WTC11 (cell line): ENCODE measurements around the gene SCUBE1. TPM values are rescaled to one million over a fixed set of nuclear protein-coding genes. Genes with fewer than 3 reads are reported as not detected.

ENCODE experiments used
- ATAC-seq: fragments of 200-7000 bp; cut with Tn5 transposase; 2 replicates; pipeline ENCODE4 v1.10.0; 2021; ENCODE audit warnings: mild to moderate bottlenecking, moderate library complexity
- CTCF ChIA-PET: fragments of 300-600 bp; sonication (Branson Sonifier 250); formaldehyde crosslinking; loops from one replicate; lab custom pipeline; 2021; ENCODE audit warnings: antibody characterized with exemption; lab: Charles Lee
- POLR2A ChIA-PET: fragments of 350-600 bp; sonication (Branson Sonifier 250); formaldehyde crosslinking; loops from one replicate; lab custom pipeline; 2021; ENCODE audit warnings: antibody characterized with exemption; lab: Charles Lee
- DNase-seq: peaks from one replicate; pipeline ENCODE4 v3.0.0; 2021; ENCODE audit warnings: low spot score
- H3K27ac Mint-ChIP-seq: 2 replicates; pipeline ENCODE4 v1.8.0; 2021; ENCODE audit warnings: mixed read lengths
- H3K27me3 Mint-ChIP-seq: 2 replicates; pipeline ENCODE4 v1.8.0; 2021; ENCODE audit warnings: low read depth, mild to moderate bottlenecking, moderate library complexity, mixed read lengths
- H3K36me3 Mint-ChIP-seq: 2 replicates; pipeline ENCODE4 v1.8.0; 2021; ENCODE audit warnings: mixed read lengths
- H3K4me1 Mint-ChIP-seq: 2 replicates; pipeline ENCODE4 v1.8.0; 2022; ENCODE audit warnings: mixed read lengths
- H3K4me3 Mint-ChIP-seq: 2 replicates; pipeline ENCODE4 v1.8.0; 2021; ENCODE audit warnings: mild to moderate bottlenecking, moderate library complexity, mixed read lengths
- H3K9me3 Mint-ChIP-seq: 2 replicates; pipeline ENCODE4 v1.8.0; 2021; ENCODE audit warnings: mixed read lengths
- FOXK1 ChIP-seq: sonication (generic); formaldehyde crosslinking; IDR thresholded peaks from 2 replicates; pipeline ENCODE4 v1.8.0; 2022; ENCODE audit warnings: mild to moderate bottlenecking, moderate library complexity, missing genetic modification reagents
- GRHL2 ChIP-seq: fragments of 250-450 bp; sonication (Bioruptor Pico); IDR thresholded peaks from 2 replicates; pipeline ENCODE4 v1.8.0; 2022; ENCODE audit warnings: mild to moderate bottlenecking, moderate library complexity; ENCODE audit not compliant: insufficient replicate concordance, severe bottlenecking
- JUN ChIP-seq: sonication (generic); formaldehyde crosslinking; IDR thresholded peaks from 2 replicates; pipeline ENCODE4 v1.8.0; 2023; ENCODE audit warnings: mild to moderate bottlenecking, missing genetic modification reagents
- NR1H2 ChIP-seq: sonication (generic); formaldehyde crosslinking; IDR thresholded peaks from 2 replicates; pipeline ENCODE4 v1.9.0; 2021; ENCODE audit warnings: mild to moderate bottlenecking, moderate library complexity, missing genetic modification reagents
- OVOL2 ChIP-seq: fragments of 250-450 bp; sonication (Bioruptor Pico); IDR thresholded peaks from 2 replicates; pipeline ENCODE4 v1.9.0; 2021; ENCODE audit warnings: mild to moderate bottlenecking, borderline replicate concordance
- PRRX2 ChIP-seq: fragments of 250-450 bp; sonication (Bioruptor Pico); IDR thresholded peaks from 2 replicates; pipeline ENCODE4 v1.8.0; 2021; ENCODE audit warnings: mild to moderate bottlenecking
- RORB ChIP-seq: fragments of 250-450 bp; sonication (Bioruptor Pico); IDR thresholded peaks from 2 replicates; pipeline ENCODE4 v1.9.0; 2021; ENCODE audit warnings: mild to moderate bottlenecking
- ZNF138 ChIP-seq: sonication (generic); formaldehyde crosslinking; conservative IDR thresholded peaks from 2 replicates; pipeline ENCODE4 v1.8.1; 2022; ENCODE audit warnings: mild to moderate bottlenecking, moderate library complexity, missing genetic modification reagents
- ZNF219 ChIP-seq: sonication (generic); formaldehyde crosslinking; IDR thresholded peaks from 2 replicates; pipeline ENCODE4 v1.8.0; 2023; ENCODE audit warnings: missing genetic modification reagents, mild to moderate bottlenecking, borderline replicate concordance
- ZNF232 ChIP-seq: sonication (generic); formaldehyde crosslinking; IDR thresholded peaks from 2 replicates; pipeline ENCODE4 v1.8.0; 2022; ENCODE audit warnings: mild to moderate bottlenecking, missing genetic modification reagents
- ZNF396 ChIP-seq: fragments of 250-450 bp; sonication (Bioruptor Pico); IDR thresholded peaks from 2 replicates; pipeline ENCODE4 v1.8.0; 2021; ENCODE audit warnings: mild to moderate bottlenecking, moderate library complexity, borderline replicate concordance
- ZNF423 ChIP-seq: fragments of 250-450 bp; sonication (Bioruptor Pico); IDR thresholded peaks from 2 replicates; pipeline ENCODE4 v2.1.2; 2022; ENCODE audit warnings: mild to moderate bottlenecking, moderate library complexity
- ZNF671 ChIP-seq: fragments of 250-450 bp; sonication (Bioruptor Pico); IDR thresholded peaks from 2 replicates; pipeline ENCODE4 v1.8.0; 2021; ENCODE audit warnings: mild to moderate bottlenecking
- total RNA-seq: library from RNA; stranded (reverse); gene quantifications from 3 replicates; pipeline ENCODE4 v1.2.3, GENCODE V29; 2021
- TF ChIP-seq, protein P1 (sequence below): fragments of 250-450 bp; sonication (Bioruptor Pico); IDR thresholded peaks from 2 replicates; pipeline ENCODE4 v1.9.0; 2021; ENCODE audit warnings: moderate library complexity, mild to moderate bottlenecking, inconsistent platforms, borderline replicate concordance
- TF ChIP-seq, protein P2 (sequence below): sonication (generic); formaldehyde crosslinking; IDR thresholded peaks from 2 replicates; pipeline ENCODE4 v1.8.0; 2023; ENCODE audit warnings: mild to moderate bottlenecking, missing genetic modification reagents
- TF ChIP-seq, protein P3 (sequence below): sonication (generic); formaldehyde crosslinking; conservative IDR thresholded peaks from 2 replicates; pipeline ENCODE4 v1.8.1; 2022; ENCODE audit warnings: mild to moderate bottlenecking, missing genetic modification reagents
- TF ChIP-seq, protein P4 (sequence below): sonication (generic); formaldehyde crosslinking; IDR thresholded peaks from 2 replicates; pipeline ENCODE4 v1.8.1; 2023; ENCODE audit warnings: mild to moderate bottlenecking, missing genetic modification reagents, borderline replicate concordance
- TF ChIP-seq, protein P5 (sequence below): sonication (generic); formaldehyde crosslinking; IDR thresholded peaks from 2 replicates; pipeline ENCODE4 v1.8.1; 2022; ENCODE audit warnings: mild to moderate bottlenecking, missing genetic modification reagents, moderate library complexity, borderline replicate concordance
- TF ChIP-seq, protein P6 (sequence below): sonication (generic); formaldehyde crosslinking; IDR thresholded peaks from 2 replicates; pipeline ENCODE4 v1.8.1; 2023; ENCODE audit warnings: mild to moderate bottlenecking, missing genetic modification reagents, moderate library complexity
- TF ChIP-seq, protein P7 (sequence below): sonication (generic); formaldehyde crosslinking; conservative IDR thresholded peaks from 2 replicates; pipeline ENCODE4 v1.8.1; 2023; ENCODE audit warnings: mild to moderate bottlenecking, low read depth, missing genetic modification reagents, moderate library complexity

SCUBE1 gene
- total RNA-seq, 1 experiment from 2014 or later = 6.9 TPM

DNA sequence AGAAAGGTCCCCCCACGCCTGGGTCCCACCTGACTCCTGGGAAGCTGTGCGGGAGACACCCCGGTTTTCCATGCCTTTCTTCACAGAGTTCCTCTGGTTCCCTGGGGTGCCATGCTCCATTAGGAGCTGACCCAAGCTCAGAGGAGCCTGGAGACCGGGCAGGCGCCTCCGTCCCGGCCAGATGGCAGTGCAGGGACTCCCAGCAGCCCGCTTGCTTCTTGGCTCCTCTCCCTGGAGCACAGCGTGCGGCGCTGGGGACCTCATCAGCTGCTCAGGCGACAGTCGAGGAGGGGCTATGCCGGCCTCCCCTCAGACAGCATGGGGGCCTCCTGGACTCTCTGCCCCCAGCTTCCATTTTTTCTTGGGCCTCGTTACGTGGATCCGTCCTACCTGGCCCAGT lies 143.1 kb downstream of the SCUBE1 start (continued):
- TF ChIP-seq, protein P1, sequence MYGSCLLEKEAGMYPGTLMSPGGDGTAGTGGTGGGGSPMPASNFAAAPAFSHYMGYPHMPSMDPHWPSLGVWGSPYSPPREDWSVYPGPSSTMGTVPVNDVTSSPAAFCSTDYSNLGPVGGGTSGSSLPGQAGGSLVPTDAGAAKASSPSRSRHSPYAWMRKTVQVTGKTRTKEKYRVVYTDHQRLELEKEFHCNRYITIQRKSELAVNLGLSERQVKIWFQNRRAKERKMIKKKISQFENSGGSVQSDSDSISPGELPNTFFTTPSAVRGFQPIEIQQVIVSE (CRISPR knock-in tag) = no peak
- no peak for TF ChIP-seq FOXK1 (CRISPR knock-in tag)
- TF ChIP-seq, all 79 proteins: peak for 0

DNA sequence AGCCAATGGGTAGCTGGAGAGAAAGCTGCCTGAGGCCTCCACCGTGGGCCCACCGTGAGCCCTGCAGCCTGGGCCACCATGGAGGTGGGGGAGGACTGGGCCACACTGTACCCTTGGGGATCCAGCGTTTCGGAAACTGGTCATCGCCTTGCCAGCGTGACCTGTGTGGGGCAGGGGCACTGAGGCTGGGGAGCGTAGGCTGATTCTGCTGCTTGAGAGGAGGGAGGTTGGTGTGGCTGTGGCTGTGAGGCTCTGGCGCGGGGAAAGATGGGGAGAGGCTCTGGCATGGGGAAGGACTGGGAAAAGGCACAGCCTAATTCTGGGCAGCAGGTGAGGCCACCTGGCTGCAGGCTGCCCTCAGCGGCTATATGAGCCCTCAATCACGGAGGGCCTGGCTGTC lies 143.6 kb downstream of the SCUBE1 start:
- H3K4me3 Mint-ChIP-seq = no peak overlapping the region
- POLR2A ChIA-PET = no interaction called here
- ATAC-seq = no peak
- DNase-seq = no peak
- H3K9me3 Mint-ChIP-seq = no peaks in the 10 kb centered on the region
- CTCF ChIA-PET = interaction anchor here (1.1 to 2.6 kb wide), 4 partner anchors 12 to 144 kb away, joined by 4 to 16 read pairs (median 9); partner anchors contain the start of genes SCUBE1 and TTLL12
- H3K27me3 Mint-ChIP-seq = no peaks in the 10 kb centered on the region; the same call in 1 of the 2 replicates
- no peaks in the 10 kb centered on the region for H3K36me3 Mint-ChIP-seq
- H3K4me1 Mint-ChIP-seq = peaks cover 9% of the 10 kb centered on the region
- H3K27ac Mint-ChIP-seq = no peak overlapping the region
- TF ChIP-seq, protein P2, sequence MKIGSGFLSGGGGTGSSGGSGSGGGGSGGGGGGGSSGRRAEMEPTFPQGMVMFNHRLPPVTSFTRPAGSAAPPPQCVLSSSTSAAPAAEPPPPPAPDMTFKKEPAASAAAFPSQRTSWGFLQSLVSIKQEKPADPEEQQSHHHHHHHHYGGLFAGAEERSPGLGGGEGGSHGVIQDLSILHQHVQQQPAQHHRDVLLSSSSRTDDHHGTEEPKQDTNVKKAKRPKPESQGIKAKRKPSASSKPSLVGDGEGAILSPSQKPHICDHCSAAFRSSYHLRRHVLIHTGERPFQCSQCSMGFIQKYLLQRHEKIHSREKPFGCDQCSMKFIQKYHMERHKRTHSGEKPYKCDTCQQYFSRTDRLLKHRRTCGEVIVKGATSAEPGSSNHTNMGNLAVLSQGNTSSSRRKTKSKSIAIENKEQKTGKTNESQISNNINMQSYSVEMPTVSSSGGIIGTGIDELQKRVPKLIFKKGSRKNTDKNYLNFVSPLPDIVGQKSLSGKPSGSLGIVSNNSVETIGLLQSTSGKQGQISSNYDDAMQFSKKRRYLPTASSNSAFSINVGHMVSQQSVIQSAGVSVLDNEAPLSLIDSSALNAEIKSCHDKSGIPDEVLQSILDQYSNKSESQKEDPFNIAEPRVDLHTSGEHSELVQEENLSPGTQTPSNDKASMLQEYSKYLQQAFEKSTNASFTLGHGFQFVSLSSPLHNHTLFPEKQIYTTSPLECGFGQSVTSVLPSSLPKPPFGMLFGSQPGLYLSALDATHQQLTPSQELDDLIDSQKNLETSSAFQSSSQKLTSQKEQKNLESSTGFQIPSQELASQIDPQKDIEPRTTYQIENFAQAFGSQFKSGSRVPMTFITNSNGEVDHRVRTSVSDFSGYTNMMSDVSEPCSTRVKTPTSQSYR (CRISPR knock-in tag) = no peak
- TF ChIP-seq ZNF423 (no peak), ZNF138 (no peak), ZNF219 (CRISPR knock-in tag) (no peak), ZNF671 (no peak), RORB (CRISPR knock-in tag) (no peak), JUN (CRISPR knock-in tag) (no peak), GRHL2 (CRISPR knock-in tag) (no peak), NR1H2 (CRISPR knock-in tag) (no peak), PRRX2 (CRISPR knock-in tag) (no peak), OVOL2 (CRISPR knock-in tag) (no peak), ZNF232 (CRISPR knock-in tag) (no peak), ZNF396 (CRISPR knock-in tag) (no peak)
- TF ChIP-seq, protein P1 (CRISPR knock-in tag) = no peak
- TF ChIP-seq, protein P3, sequence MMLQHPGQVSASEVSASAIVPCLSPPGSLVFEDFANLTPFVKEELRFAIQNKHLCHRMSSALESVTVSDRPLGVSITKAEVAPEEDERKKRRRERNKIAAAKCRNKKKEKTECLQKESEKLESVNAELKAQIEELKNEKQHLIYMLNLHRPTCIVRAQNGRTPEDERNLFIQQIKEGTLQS (CRISPR knock-in tag) = no peak
- TF ChIP-seq, protein P4, sequence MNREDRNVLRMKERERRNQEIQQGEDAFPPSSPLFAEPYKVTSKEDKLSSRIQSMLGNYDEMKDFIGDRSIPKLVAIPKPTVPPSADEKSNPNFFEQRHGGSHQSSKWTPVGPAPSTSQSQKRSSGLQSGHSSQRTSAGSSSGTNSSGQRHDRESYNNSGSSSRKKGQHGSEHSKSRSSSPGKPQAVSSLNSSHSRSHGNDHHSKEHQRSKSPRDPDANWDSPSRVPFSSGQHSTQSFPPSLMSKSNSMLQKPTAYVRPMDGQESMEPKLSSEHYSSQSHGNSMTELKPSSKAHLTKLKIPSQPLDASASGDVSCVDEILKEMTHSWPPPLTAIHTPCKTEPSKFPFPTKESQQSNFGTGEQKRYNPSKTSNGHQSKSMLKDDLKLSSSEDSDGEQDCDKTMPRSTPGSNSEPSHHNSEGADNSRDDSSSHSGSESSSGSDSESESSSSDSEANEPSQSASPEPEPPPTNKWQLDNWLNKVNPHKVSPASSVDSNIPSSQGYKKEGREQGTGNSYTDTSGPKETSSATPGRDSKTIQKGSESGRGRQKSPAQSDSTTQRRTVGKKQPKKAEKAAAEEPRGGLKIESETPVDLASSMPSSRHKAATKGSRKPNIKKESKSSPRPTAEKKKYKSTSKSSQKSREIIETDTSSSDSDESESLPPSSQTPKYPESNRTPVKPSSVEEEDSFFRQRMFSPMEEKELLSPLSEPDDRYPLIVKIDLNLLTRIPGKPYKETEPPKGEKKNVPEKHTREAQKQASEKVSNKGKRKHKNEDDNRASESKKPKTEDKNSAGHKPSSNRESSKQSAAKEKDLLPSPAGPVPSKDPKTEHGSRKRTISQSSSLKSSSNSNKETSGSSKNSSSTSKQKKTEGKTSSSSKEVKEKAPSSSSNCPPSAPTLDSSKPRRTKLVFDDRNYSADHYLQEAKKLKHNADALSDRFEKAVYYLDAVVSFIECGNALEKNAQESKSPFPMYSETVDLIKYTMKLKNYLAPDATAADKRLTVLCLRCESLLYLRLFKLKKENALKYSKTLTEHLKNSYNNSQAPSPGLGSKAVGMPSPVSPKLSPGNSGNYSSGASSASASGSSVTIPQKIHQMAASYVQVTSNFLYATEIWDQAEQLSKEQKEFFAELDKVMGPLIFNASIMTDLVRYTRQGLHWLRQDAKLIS = no peak
- TF ChIP-seq, protein P5, sequence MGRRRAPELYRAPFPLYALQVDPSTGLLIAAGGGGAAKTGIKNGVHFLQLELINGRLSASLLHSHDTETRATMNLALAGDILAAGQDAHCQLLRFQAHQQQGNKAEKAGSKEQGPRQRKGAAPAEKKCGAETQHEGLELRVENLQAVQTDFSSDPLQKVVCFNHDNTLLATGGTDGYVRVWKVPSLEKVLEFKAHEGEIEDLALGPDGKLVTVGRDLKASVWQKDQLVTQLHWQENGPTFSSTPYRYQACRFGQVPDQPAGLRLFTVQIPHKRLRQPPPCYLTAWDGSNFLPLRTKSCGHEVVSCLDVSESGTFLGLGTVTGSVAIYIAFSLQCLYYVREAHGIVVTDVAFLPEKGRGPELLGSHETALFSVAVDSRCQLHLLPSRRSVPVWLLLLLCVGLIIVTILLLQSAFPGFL (CRISPR knock-in tag) = no peak
- TF ChIP-seq, protein P6, sequence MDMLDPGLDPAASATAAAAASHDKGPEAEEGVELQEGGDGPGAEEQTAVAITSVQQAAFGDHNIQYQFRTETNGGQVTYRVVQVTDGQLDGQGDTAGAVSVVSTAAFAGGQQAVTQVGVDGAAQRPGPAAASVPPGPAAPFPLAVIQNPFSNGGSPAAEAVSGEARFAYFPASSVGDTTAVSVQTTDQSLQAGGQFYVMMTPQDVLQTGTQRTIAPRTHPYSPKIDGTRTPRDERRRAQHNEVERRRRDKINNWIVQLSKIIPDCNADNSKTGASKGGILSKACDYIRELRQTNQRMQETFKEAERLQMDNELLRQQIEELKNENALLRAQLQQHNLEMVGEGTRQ = no peak
- TF ChIP-seq, protein P7, sequence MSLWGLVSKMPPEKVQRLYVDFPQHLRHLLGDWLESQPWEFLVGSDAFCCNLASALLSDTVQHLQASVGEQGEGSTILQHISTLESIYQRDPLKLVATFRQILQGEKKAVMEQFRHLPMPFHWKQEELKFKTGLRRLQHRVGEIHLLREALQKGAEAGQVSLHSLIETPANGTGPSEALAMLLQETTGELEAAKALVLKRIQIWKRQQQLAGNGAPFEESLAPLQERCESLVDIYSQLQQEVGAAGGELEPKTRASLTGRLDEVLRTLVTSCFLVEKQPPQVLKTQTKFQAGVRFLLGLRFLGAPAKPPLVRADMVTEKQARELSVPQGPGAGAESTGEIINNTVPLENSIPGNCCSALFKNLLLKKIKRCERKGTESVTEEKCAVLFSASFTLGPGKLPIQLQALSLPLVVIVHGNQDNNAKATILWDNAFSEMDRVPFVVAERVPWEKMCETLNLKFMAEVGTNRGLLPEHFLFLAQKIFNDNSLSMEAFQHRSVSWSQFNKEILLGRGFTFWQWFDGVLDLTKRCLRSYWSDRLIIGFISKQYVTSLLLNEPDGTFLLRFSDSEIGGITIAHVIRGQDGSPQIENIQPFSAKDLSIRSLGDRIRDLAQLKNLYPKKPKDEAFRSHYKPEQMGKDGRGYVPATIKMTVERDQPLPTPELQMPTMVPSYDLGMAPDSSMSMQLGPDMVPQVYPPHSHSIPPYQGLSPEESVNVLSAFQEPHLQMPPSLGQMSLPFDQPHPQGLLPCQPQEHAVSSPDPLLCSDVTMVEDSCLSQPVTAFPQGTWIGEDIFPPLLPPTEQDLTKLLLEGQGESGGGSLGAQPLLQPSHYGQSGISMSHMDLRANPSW = no peak
